Panc1 (cell line): ENCODE data around the gene PER2.

Experiments
- POLR2AphosphoS5 ChIP-seq: IDR thresholded peaks from 2 replicates; pipeline ENCODE4 v1.6.1; 2012; ENCODE audit warnings: mild to moderate bottlenecking, low read depth, low read length, moderate library complexity
- SIN3A ChIP-seq: IDR thresholded peaks from 2 replicates; pipeline ENCODE4 v1.6.1; 2012; ENCODE audit warnings: low read depth, mild to moderate bottlenecking, low read length, moderate library complexity, borderline replicate concordance; ENCODE audit not compliant: insufficient read depth
- TCF7L2 ChIP-seq: IDR thresholded peaks from 2 replicates; pipeline ENCODE4 v1.6.1; 2011; ENCODE audit warnings: mild to moderate bottlenecking, low read depth, low read length, inconsistent platforms
- TF ChIP-seq, protein P1 (sequence below): fragments of 450-650 bp; IDR thresholded peaks from 2 replicates; pipeline ENCODE4 v1.5.1; 2017; ENCODE audit warnings: mild to moderate bottlenecking
- TF ChIP-seq, protein P2 (sequence below), 2 experiments: IDR thresholded peaks; 2 replicates each; pipeline ENCODE4 v1.6.1; 2011 to 2012; ENCODE audit warnings: low read depth in 2 of 2, control low read depth in 1 of 2, low read length in 1 of 2, mild to moderate bottlenecking in 1 of 2, moderate library complexity in 1 of 2; ENCODE audit not compliant: insufficient read depth in 1 of 2

DNA sequence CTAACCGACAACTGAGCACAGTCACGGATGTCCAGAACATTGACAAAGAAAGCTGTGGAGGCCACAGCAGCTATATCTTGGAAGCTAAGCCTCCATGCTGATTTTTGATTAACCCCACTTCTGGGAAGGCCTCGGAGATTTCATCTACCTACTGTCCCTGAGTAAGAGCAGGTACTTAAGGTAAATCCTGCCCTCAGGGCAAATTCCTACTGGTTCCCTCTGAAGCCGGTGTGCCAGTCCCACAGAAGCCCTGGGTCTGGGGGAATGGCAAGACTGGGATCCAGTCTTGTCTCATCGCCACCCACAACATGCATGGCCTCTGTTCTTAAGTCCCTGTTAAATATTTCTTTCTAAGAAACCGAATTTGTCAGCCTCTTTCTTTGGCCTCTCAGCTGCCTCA is 18.7 kb downstream of the PER2 start:
- TF ChIP-seq, protein P1, sequence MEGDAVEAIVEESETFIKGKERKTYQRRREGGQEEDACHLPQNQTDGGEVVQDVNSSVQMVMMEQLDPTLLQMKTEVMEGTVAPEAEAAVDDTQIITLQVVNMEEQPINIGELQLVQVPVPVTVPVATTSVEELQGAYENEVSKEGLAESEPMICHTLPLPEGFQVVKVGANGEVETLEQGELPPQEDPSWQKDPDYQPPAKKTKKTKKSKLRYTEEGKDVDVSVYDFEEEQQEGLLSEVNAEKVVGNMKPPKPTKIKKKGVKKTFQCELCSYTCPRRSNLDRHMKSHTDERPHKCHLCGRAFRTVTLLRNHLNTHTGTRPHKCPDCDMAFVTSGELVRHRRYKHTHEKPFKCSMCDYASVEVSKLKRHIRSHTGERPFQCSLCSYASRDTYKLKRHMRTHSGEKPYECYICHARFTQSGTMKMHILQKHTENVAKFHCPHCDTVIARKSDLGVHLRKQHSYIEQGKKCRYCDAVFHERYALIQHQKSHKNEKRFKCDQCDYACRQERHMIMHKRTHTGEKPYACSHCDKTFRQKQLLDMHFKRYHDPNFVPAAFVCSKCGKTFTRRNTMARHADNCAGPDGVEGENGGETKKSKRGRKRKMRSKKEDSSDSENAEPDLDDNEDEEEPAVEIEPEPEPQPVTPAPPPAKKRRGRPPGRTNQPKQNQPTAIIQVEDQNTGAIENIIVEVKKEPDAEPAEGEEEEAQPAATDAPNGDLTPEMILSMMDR: no peak
- no peak for TF ChIP-seq POLR2AphosphoS5
- TF ChIP-seq, protein P2, sequence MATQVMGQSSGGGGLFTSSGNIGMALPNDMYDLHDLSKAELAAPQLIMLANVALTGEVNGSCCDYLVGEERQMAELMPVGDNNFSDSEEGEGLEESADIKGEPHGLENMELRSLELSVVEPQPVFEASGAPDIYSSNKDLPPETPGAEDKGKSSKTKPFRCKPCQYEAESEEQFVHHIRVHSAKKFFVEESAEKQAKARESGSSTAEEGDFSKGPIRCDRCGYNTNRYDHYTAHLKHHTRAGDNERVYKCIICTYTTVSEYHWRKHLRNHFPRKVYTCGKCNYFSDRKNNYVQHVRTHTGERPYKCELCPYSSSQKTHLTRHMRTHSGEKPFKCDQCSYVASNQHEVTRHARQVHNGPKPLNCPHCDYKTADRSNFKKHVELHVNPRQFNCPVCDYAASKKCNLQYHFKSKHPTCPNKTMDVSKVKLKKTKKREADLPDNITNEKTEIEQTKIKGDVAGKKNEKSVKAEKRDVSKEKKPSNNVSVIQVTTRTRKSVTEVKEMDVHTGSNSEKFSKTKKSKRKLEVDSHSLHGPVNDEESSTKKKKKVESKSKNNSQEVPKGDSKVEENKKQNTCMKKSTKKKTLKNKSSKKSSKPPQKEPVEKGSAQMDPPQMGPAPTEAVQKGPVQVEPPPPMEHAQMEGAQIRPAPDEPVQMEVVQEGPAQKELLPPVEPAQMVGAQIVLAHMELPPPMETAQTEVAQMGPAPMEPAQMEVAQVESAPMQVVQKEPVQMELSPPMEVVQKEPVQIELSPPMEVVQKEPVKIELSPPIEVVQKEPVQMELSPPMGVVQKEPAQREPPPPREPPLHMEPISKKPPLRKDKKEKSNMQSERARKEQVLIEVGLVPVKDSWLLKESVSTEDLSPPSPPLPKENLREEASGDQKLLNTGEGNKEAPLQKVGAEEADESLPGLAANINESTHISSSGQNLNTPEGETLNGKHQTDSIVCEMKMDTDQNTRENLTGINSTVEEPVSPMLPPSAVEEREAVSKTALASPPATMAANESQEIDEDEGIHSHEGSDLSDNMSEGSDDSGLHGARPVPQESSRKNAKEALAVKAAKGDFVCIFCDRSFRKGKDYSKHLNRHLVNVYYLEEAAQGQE (IDR thresholded peaks at IDR 0.05; ENCODE audit: insufficient read depth in 1 of 2, low read depth in 2 of 2, low read length in 1 of 2): no peak
- no peak for TF ChIP-seq SIN3A
- no peak for TF ChIP-seq TCF7L2
